Measurements from ENCODE around the gene RGS11.

- no peak for TF ChIP-seq POLR2A (IDR thresholded peaks at IDR 0.05)
- TF ChIP-seq CTCF (IDR thresholded peaks at IDR 0.05) = no peak
Observed at GRCh38 chr16:278863-279366, 3.2 kb upstream of the RGS11 start.
